Suppressor macrophage treated with lipopolysaccharide for 4 hours (primary cell): ENCODE measurements around the gene DAD1.
"Not testable (repeated sequence)": the region's sequence is repeated elsewhere in the genome, so short reads cannot be mapped to it uniquely, and the experiment has no call there.

Experiments used
- DNase-seq: peaks from one replicate; pipeline ENCODE4 v3.0.0-alpha.2; 2020

Gene DAD1

GRCh38 chr14:22566845-22567244, 22.2 kb downstream of the DAD1 start:
- DNase-seq: no peak

GRCh38 chr14:22566266-22566665, 22.8 kb downstream of the DAD1 start:
- DNase-seq: not testable (repeated sequence)

GRCh38 chr14:22565391-22565945, 23.6 kb downstream of the DAD1 start:
- DNase-seq: no peak

GRCh38 chr14:22564463-22564862, 24.6 kb downstream of the DAD1 start:
- DNase-seq: no peak

GRCh38 chr14:22563987-22564386, 25.0 kb downstream of the DAD1 start:
- DNase-seq: no peak

GRCh38 chr14:22561661-22562579, 27.1 kb downstream of the DAD1 start:
- DNase-seq: no peak

- DNase-seq: no peak
Observed at GRCh38 chr14:22561366-22561660, 27.7 kb downstream of the DAD1 start.

GRCh38 chr14:22560662-22561365, 28.2 kb downstream of the DAD1 start:
- DNase-seq: no peak

GRCh38 chr14:22559041-22559440, 30.0 kb downstream of the DAD1 start:
- no peak for DNase-seq

GRCh38 chr14:22558221-22558913, 30.7 kb downstream of the DAD1 start:
- DNase-seq: no peak

GRCh38 chr14:22557846-22558220, 31.2 kb downstream of the DAD1 start:
- no peak for DNase-seq

GRCh38 chr14:22556990-22557623, 31.9 kb downstream of the DAD1 start:
- peak; percentile 87 for DNase-seq

- DNase-seq: no peak
Observed at GRCh38 chr14:22556021-22556989, 32.7 kb downstream of the DAD1 start.

- DNase-seq: no peak
Observed at GRCh38 chr14:22555384-22556011, 33.5 kb downstream of the DAD1 start.

GRCh38 chr14:22554498-22555383, 34.3 kb downstream of the DAD1 start:
- DNase-seq: no peak

- not testable (repeated sequence) for DNase-seq
Observed at GRCh38 chr14:22553861-22554497, 35.0 kb downstream of the DAD1 start.

GRCh38 chr14:22553445-22553844, 35.6 kb downstream of the DAD1 start:
- DNase-seq: no peak

GRCh38 chr14:22552827-22553076, 36.3 kb downstream of the DAD1 start:
- DNase-seq: no peak

- DNase-seq: no peak
Observed at GRCh38 chr14:22552001-22552826, 36.8 kb downstream of the DAD1 start.
